ENCODE results near the gene KIRREL2.
A peak's percentile ranks its signal among the peaks of the same experiment; 100 is the strongest.
"Not testable (repeated sequence)": the region's sequence is repeated elsewhere in the genome, so short reads cannot be mapped to it uniquely, and the experiment has no call there.

KIRREL2 gene

GRCh38 chr19:35856546-35857149 is at the start of gene KIRREL2:
Gene KIRREL2 (plus strand): TSS chr19:35856911. CDS start chr19:35857120, 209 bp downstream.
- peak; percentile 75 for DNase-seq

- no peak for DNase-seq
Measured at GRCh38 chr19:35807633-35808032, 49.1 kb upstream of the KIRREL2 start.

- no peak for DNase-seq
Measured at GRCh38 chr19:35811317-35812219, 45.1 kb upstream of the KIRREL2 start.

- DNase-seq, result no peak
Measured at GRCh38 chr19:35812220-35813042, 44.3 kb upstream of the KIRREL2 start, which contains the start of gene PRODH2. Gene PRODH2 (minus strand): TSS chr19:35812845. CDS start chr19:35812805, 40 bp downstream.

- no peak for DNase-seq
Measured at GRCh38 chr19:35813043-35813890, 43.4 kb upstream of the KIRREL2 start.

- DNase-seq, result no peak
Measured at GRCh38 chr19:35816262-35816661, 40.4 kb upstream of the KIRREL2 start.

GRCh38 chr19:35816846-35817245 is 39.9 kb upstream of the KIRREL2 start:
- no peak for DNase-seq

- DNase-seq, result no peak
Measured at GRCh38 chr19:35818445-35818844, 38.3 kb upstream of the KIRREL2 start.

- DNase-seq, result no peak
Measured at GRCh38 chr19:35822579-35822978, 34.1 kb upstream of the KIRREL2 start.

- no peak for DNase-seq
Measured at GRCh38 chr19:35824150-35824549, 32.6 kb upstream of the KIRREL2 start.

- DNase-seq, result peak; percentile 83
Measured at GRCh38 chr19:35828692-35829301, 27.9 kb upstream of the KIRREL2 start.

GRCh38 chr19:35830986-35831385 is 25.7 kb upstream of the KIRREL2 start:
- DNase-seq, result no peak

GRCh38 chr19:35832054-35832453 is 24.7 kb upstream of the KIRREL2 start:
- no peak for DNase-seq

- no peak for DNase-seq
Measured at GRCh38 chr19:35833972-35834371, 22.7 kb upstream of the KIRREL2 start.

GRCh38 chr19:35836096-35836495 is 20.6 kb upstream of the KIRREL2 start:
- DNase-seq, result not testable (repeated sequence)

- no peak for DNase-seq
Measured at GRCh38 chr19:35841961-35842595, 14.6 kb upstream of the KIRREL2 start.

GRCh38 chr19:35842666-35843272 is 13.9 kb upstream of the KIRREL2 start:
- DNase-seq, result no peak

GRCh38 chr19:35843676-35844481 is 12.8 kb upstream of the KIRREL2 start:
- DNase-seq, result no peak

GRCh38 chr19:35844482-35845214 is 12.1 kb upstream of the KIRREL2 start:
- no peak for DNase-seq
